SKM-1 treated with dmso at 0.1 percent for 144 hours (cell line): Measurements from ENCODE around the gene GIMAP6.
A peak's percentile ranks its signal among the peaks of the same experiment; 100 is the strongest.
"Not testable (repeated sequence)": the region's sequence is repeated elsewhere in the genome, so short reads cannot be mapped to it uniquely, and the experiment has no call there.

Experiments
- DNase-seq: peaks from one replicate; lab custom pipeline; 2025; ENCODE audit not compliant: unreplicated experiment; lab: John Stamatoyannopoulos, UW

Gene GIMAP6

GRCh38 chr7:150645259-150646020, 13.3 kb upstream of the GIMAP6 start:
- no peak for DNase-seq

GRCh38 chr7:150642926-150643325, 10.7 kb upstream of the GIMAP6 start:
- DNase-seq = no peak

GRCh38 chr7:150641854-150642253, 9.7 kb upstream of the GIMAP6 start:
- no peak for DNase-seq

- no peak for DNase-seq
These were observed 1.7 kb upstream of the GIMAP6 start for GRCh38 chr7:150633926-150634325.

GRCh38 chr7:150631084-150631826, 930 bp downstream of the GIMAP6 start:
- DNase-seq = no peak

GRCh38 chr7:150629347-150629746, 2.8 kb downstream of the GIMAP6 start:
- no peak for DNase-seq

GRCh38 chr7:150627959-150628358, 4.2 kb downstream of the GIMAP6 start:
- DNase-seq = no peak

GRCh38 chr7:150626696-150627095, 5.5 kb downstream of the GIMAP6 start:
- DNase-seq = no peak

DNA sequence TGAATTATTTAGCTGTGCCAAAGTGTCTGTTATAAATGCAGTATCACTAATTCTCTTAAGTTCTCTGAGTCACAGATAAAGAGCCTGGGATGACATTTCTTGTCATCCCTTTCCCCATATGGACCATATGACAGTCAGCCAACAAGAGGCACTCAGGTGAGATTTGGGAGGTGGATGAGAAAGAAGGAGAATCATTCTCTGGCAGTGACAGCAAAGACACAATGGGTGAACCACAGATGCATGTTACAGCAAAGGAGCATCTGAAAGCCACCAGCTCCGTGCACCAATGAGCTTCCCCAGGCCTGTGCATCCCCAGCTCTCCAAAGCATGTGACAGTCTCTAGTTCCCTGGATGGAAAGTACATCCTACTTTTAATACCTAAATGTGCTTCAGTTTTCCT, 10.8 kb downstream of the GIMAP6 start:
- DNase-seq = no peak

- DNase-seq = no peak
These were observed 11.4 kb downstream of the GIMAP6 start for GRCh38 chr7:150620617-150621371.

DNA sequence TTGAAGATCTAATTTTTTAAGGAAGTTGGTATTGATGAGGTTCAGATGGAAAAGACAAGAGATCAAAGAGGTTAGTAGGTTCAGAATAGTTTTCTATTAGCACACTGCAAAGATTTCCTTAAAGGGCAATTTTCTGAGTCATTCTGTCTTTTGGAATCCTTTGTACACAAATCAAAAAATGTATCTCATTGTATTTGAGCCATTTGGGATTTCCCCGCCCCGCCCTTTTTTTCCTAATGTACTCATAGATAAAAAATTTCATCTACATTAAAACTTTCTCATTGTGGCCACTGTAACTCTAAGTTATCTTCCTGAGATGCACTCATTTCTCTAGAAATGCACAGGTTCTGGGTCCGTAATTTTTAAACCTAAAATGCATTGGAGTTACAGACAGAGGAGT, 12.1 kb downstream of the GIMAP6 start:
- no peak for DNase-seq

- not testable (repeated sequence) for DNase-seq
These were observed 16.9 kb downstream of the GIMAP6 start for GRCh38 chr7:150615221-150615755.

GRCh38 chr7:150614426-150614825, 17.8 kb downstream of the GIMAP6 start:
- DNase-seq = not testable (repeated sequence)

GRCh38 chr7:150613880-150614279, 18.3 kb downstream of the GIMAP6 start:
- DNase-seq = no peak

GRCh38 chr7:150612925-150613324, 19.3 kb downstream of the GIMAP6 start:
- no peak for DNase-seq

DNA sequence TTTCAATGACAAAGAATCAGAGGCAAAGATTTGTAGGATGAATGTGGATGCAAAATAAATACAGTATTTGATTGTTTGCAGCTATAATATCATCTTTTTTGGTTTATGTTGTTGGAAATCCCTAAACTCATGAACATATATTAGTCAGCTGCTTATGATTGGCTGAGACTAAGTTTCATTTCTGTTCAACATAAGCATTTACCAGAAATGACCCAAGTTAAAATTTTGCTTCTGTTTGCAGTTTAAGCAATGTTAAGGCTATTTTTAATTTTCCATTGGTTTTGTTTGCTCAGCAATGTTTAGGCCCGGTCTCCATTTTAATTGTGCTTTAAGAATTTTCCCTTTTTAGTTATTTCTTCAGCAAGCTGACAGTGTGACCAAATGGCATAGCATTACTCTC, 22.0 kb downstream of the GIMAP6 start:
- DNase-seq = no peak

DNA sequence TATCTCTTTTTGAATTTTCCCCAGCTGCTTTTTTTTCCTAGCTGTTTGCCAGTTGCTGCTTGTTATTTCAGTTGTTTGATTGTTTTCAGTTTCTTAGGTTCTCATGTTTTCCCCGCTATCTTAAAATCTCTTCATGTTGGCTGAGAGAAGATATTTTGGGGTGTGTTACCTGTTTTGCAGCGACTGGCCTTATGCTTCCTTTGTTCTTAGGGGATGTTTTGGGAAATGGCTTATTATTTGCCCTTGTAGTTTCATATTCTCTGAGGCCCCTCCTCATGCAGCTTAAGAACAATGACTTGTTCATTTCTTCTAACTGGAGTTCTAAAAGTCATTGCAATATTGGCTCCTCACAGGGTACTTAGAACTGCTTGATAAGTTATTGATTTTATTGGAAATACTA, 28.6 kb downstream of the GIMAP6 start:
- DNase-seq = not testable (repeated sequence)

GRCh38 chr7:150595361-150595760, 36.8 kb downstream of the GIMAP6 start:
- no peak for DNase-seq

DNA sequence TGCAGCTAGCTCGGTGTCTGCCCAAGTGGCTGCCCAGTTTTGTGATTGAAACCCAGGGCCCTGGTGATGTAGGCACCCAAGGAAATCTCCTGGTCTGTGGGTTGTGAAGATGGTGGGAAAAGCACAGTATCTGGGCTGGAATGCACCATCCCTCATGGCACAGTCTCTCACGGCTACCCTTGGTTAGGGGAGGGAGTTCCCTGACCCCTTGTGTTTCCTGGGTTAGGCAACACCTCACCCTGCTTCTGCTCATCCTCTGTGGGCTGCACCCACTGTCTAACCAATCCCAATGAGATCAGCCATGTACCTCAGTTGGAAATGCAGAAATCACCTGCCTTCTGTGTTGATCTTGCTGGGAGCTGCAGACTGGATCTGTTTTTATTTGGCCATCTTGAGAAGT, 37.4 kb downstream of the GIMAP6 start:
- no peak for DNase-seq

DNA sequence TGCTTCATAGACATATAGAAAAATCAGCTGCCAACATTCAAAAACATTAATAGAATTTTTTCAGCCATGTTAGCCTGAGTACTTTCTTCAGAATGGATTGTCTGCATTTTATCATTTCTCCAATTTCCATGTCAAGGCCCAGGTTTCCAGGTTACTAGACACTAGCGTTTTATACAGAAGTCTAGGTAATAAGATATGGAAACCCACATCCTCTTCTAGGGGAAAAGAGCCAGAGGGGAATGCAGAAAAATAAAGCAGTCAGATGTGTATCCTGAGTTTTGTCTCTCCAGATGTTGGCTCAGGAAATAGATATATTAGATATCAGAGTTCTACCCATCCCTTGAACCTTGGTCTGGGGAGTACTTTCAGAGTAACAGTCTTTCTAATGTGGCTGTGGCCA, 44.6 kb downstream of the GIMAP6 start:
- no peak for DNase-seq

GRCh38 chr7:150586785-150587152, 45.4 kb downstream of the GIMAP6 start:
- DNase-seq = peak; percentile 38
